NAMALWA (cell line): ENCODE results near the gene SEC14L6.
"Not testable (repeated sequence)": the region's sequence is repeated elsewhere in the genome, so short reads cannot be mapped to it uniquely, and the experiment has no call there.

Source experiments
- DNase-seq: peaks from one replicate; pipeline ENCODE4 v3.0.0-alpha.2; 2015; ENCODE audit warnings: low spot score

The SEC14L6 gene

GRCh38 chr22:30566125-30566524 is 19.6 kb upstream of the SEC14L6 start:
- DNase-seq = no peak

- no peak for DNase-seq
Measured at GRCh38 chr22:30565341-30565740, 18.8 kb upstream of the SEC14L6 start.

GRCh38 chr22:30564761-30565119 is 18.2 kb upstream of the SEC14L6 start:
- no peak for DNase-seq

GRCh38 chr22:30564045-30564760 is 17.7 kb upstream of the SEC14L6 start:
- no peak for DNase-seq

- DNase-seq = no peak
Measured at GRCh38 chr22:30562366-30562765, 15.8 kb upstream of the SEC14L6 start.

- DNase-seq = no peak
Measured at GRCh38 chr22:30561402-30562189, 15.1 kb upstream of the SEC14L6 start.

GRCh38 chr22:30560643-30561202 is 14.2 kb upstream of the SEC14L6 start:
- peak; percentile 32 for DNase-seq

GRCh38 chr22:30559889-30560288 is 13.3 kb upstream of the SEC14L6 start:
- no peak for DNase-seq

GRCh38 chr22:30557243-30557642 is 10.7 kb upstream of the SEC14L6 start:
- DNase-seq = no peak

- DNase-seq = no peak
Measured at GRCh38 chr22:30556388-30556787, 9.8 kb upstream of the SEC14L6 start.

- DNase-seq = no peak
Measured at GRCh38 chr22:30555282-30556210, 9.0 kb upstream of the SEC14L6 start.

GRCh38 chr22:30553971-30554370 is 7.4 kb upstream of the SEC14L6 start:
- no peak for DNase-seq

GRCh38 chr22:30552719-30553118 is 6.2 kb upstream of the SEC14L6 start:
- DNase-seq = no peak

- DNase-seq = not testable (repeated sequence)
Measured at GRCh38 chr22:30551813-30552212, 5.3 kb upstream of the SEC14L6 start.

GRCh38 chr22:30547188-30547587 is 647 bp upstream of the SEC14L6 start:
- DNase-seq = no peak

- no peak for DNase-seq
Measured at GRCh38 chr22:30542811-30543188, 3.7 kb downstream of the SEC14L6 start.

- no peak for DNase-seq
Measured at GRCh38 chr22:30541961-30542810, 4.4 kb downstream of the SEC14L6 start.

- not testable (repeated sequence) for DNase-seq
Measured at GRCh38 chr22:30541511-30541910, 5.0 kb downstream of the SEC14L6 start.

- DNase-seq = no peak
Measured at GRCh38 chr22:30539368-30539767, 7.2 kb downstream of the SEC14L6 start.

GRCh38 chr22:30538280-30538679 is 8.3 kb downstream of the SEC14L6 start:
- DNase-seq = no peak

GRCh38 chr22:30537083-30537731 is 9.3 kb downstream of the SEC14L6 start:
- no peak for DNase-seq
